Stimulated activated CD4-positive, alpha-beta T cell treated with anti-CD3 and anti-CD28 coated beads, TNF-alpha, amount 100 ng/mL, for 48 hours (primary cell): ENCODE results near the gene FCAMR.

Experiments
- DNase-seq, 3 donors: peaks; one replicate each; pipeline ENCODE4 v3.0.0-alpha.2; 2020; ENCODE audit warnings: low read depth in 3 of 3

The FCAMR gene

DNA sequence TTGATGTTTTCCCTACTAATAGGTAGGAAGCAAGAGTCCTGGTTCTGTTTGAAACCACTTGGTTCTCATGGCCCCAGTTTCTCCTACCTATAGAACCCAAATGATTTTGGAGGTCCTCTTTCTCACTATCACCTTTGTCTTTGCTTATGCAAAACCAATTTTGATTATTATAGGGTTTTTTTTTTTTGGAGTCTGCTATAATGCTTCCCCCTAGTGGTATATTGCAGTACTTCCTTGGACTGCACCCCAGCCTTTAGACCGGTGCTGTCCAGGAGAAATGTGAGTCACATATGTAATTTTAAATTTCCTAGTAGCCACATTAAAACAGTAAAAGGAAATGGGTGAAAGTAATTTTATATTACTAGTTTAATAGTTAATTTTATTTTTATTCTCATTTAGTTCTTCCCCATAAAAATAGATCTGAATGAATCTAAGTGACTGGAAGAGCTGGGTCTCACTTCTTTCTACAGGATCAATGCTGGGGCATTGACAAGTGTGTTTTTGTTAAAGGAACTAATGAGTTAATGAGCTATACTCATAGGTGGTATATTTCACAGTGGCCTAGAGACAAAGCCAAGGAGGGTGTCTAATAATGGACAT lies 59.1 kb downstream of the FCAMR start:
- no peak for DNase-seq

DNA sequence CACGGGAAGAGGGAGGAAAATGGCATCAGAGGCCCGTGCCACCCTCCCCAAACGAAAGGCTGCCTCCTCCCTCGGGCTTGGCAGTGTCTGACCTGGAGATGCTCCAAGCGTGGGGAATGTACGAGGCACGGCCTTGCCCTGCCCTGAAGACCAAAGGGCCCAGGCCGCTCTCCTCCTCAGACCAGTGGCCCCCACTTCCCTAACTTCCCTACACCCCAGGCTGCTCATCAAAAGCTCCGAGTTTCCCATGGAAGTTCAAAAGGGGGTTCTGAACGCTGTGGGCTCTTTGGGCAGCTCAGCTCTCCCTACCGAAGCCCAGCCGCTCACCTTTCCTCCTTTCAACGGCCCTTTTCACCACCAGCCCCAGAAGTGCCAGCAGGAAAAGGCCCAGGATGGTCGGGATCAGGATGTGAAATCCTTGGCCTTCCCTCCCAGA lies 60.4 kb downstream of the FCAMR start:
- no peak for DNase-seq

DNA sequence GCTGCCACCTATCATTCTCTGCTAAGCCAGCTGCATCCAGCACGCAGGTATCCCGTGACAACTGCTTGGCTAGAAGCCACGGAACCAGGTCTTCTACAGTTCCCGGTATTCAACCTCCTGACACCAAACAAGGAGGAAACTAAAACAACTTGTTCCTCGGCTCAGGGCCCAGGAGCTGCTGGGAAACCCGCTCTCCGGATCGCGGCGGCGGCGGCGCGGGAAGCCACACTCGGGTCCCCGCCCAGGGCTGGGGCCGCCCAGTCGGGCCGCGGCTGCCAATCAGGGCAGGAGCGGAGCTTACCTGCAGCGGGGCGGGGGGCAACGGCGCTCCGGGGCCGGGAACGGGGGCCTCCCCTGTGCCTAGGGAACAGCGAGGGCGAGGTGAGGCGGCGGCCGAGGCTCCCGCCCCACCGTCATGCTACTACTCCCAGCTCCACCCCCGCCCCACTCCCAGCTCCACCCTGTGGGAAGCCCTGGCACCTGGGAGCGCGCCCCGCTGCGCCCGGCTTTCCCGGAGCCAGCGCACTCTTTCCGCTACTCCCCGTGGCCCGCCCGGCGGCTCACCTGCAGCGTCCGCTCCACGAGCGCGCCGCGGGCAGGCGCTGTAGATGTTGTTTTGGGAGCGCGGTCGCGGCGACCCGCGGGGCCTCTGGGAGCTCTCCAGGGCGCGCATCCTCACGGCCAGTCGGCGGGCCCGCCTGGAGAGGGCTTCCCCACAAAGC lies 60.9 kb downstream of the FCAMR start:
- DNase-seq: no peak

DNA sequence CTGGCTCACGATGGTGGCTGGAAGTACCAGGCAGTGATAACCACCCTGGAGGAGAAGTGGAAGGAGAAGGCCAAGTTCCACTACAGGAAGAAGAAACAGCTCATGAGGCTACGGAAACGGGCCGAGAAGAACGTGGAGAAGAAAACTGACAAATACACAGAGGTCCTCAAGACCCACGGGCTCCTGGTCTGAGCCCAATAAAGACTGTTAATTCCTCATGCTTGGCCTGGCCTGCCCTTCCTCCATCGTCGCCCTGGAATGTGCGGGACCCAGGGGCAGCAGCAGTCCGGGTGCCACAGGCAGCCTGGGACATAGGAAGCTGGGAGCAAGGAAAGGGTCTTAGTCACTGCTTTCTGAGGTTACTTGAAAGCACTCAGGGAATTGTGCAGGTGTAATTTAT lies 62.2 kb downstream of the FCAMR start:
- DNase-seq: no peak
